Chondrocyte (in vitro differentiated cells): ENCODE results near the gene RAG2. TPM values are rescaled to one million over a fixed set of nuclear protein-coding genes. Genes with fewer than 3 reads are reported as not detected.

Experiments used
- DNase-seq: peaks from one replicate; pipeline ENCODE4 v3.0.0; 2021; ENCODE audit warnings: mixed read lengths, low spot score
- H3K27ac Mint-ChIP-seq: one replicate; pipeline ENCODE4 v1.8.0; 2021; ENCODE audit warnings: mild to moderate bottlenecking, moderate library complexity, mixed read lengths; ENCODE audit not compliant: unreplicated experiment
- H3K27me3 Mint-ChIP-seq: 2 replicates; pipeline ENCODE4 v1.8.0; 2021; ENCODE audit warnings: low read depth, mixed read lengths
- H3K36me3 Mint-ChIP-seq: 2 replicates; pipeline ENCODE4 v1.8.0; 2021; ENCODE audit warnings: low read depth, mixed read lengths
- H3K4me1 Mint-ChIP-seq: 2 replicates; pipeline ENCODE4 v1.8.0; 2021; ENCODE audit warnings: low read depth, mild to moderate bottlenecking, mixed read lengths
- H3K4me3 Mint-ChIP-seq: one replicate; pipeline ENCODE4 v1.8.0; 2021; ENCODE audit warnings: mild to moderate bottlenecking, moderate library complexity, mixed read lengths; ENCODE audit not compliant: unreplicated experiment
- H3K9me3 Mint-ChIP-seq: 2 replicates; pipeline ENCODE4 v1.8.0; 2021; ENCODE audit warnings: low read depth, mixed read lengths
- CTCF ChIP-seq: fragments of 200-600 bp; sonication (generic); IDR thresholded peaks from 2 replicates; pipeline ENCODE4 v1.5.0; 2021; ENCODE audit warnings: antibody characterized with exemption, mild to moderate bottlenecking, moderate library complexity
- total RNA-seq: library from RNA; stranded (reverse); gene quantifications from 3 replicates; pipeline ENCODE4 v1.2.1, GENCODE V29; 2021

Gene RAG2
- total RNA-seq, 1 donor from 2014 or later: not detected

- H3K27me3 Mint-ChIP-seq: no peaks in the 10 kb centered on the region
- no peaks in the 10 kb centered on the region for H3K9me3 Mint-ChIP-seq
- H3K27ac Mint-ChIP-seq: no peak overlapping the region
- no peak for DNase-seq
- TF ChIP-seq CTCF: no peak
- no peaks in the 10 kb centered on the region for H3K4me1 Mint-ChIP-seq
- no peaks in the 10 kb centered on the region for H3K36me3 Mint-ChIP-seq
- H3K4me3 Mint-ChIP-seq: no peak overlapping the region
These were observed 11.3 kb upstream of the RAG2 start for GRCh38 chr11:36609383-36609782.

GRCh38 chr11:36608491-36609199 lies 10.6 kb upstream of the RAG2 start:
- DNase-seq: no peak
- no peaks in the 10 kb centered on the region for H3K36me3 Mint-ChIP-seq
- no peak overlapping the region for H3K4me3 Mint-ChIP-seq
- H3K27ac Mint-ChIP-seq: no peak overlapping the region
- no peaks in the 10 kb centered on the region for H3K9me3 Mint-ChIP-seq
- TF ChIP-seq CTCF: no peak
- H3K27me3 Mint-ChIP-seq: no peaks in the 10 kb centered on the region
- no peaks in the 10 kb centered on the region for H3K4me1 Mint-ChIP-seq

- H3K36me3 Mint-ChIP-seq: no peaks in the 10 kb centered on the region
- no peak overlapping the region for H3K27ac Mint-ChIP-seq
- no peak for DNase-seq
- no peak for TF ChIP-seq CTCF
- no peaks in the 10 kb centered on the region for H3K9me3 Mint-ChIP-seq
- H3K4me1 Mint-ChIP-seq: no peaks in the 10 kb centered on the region
- H3K4me3 Mint-ChIP-seq: no peak overlapping the region
- no peaks in the 10 kb centered on the region for H3K27me3 Mint-ChIP-seq
These were observed 7.5 kb upstream of the RAG2 start for GRCh38 chr11:36605221-36606216.

GRCh38 chr11:36602135-36602534 lies 4.1 kb upstream of the RAG2 start:
- TF ChIP-seq CTCF: no peak
- Mint-ChIP-seq H3K27ac (no peak overlapping the region), H3K4me3 (no peak overlapping the region), H3K27me3 (no peaks in the 10 kb centered on the region), H3K4me1 (no peaks in the 10 kb centered on the region), H3K9me3 (no peaks in the 10 kb centered on the region), H3K36me3 (no peaks in the 10 kb centered on the region)
- DNase-seq: no peak

- H3K27ac Mint-ChIP-seq: no peak overlapping the region
- no peaks in the 10 kb centered on the region for H3K36me3 Mint-ChIP-seq
- no peak for TF ChIP-seq CTCF
- no peaks in the 10 kb centered on the region for H3K27me3 Mint-ChIP-seq
- H3K9me3 Mint-ChIP-seq: no peaks in the 10 kb centered on the region
- no peak overlapping the region for H3K4me3 Mint-ChIP-seq
- DNase-seq: no peak
- H3K4me1 Mint-ChIP-seq: no peaks in the 10 kb centered on the region
These were observed 3.1 kb upstream of the RAG2 start for GRCh38 chr11:36601155-36601554.
